HG03103 (cell line): ENCODE measurements around the gene PRR7.

ENCODE experiments used
- ATAC-seq: cut with Tn5 transposase; IDR thresholded peaks from one replicate; pipeline ENCODE4 v1.9.1; 2021; ENCODE audit warnings: low read depth; ENCODE audit not compliant: unreplicated experiment

Gene PRR7

GRCh38 chr5:177421062-177421798 is 25.4 kb upstream of the PRR7 start:
- no peak for ATAC-seq

GRCh38 chr5:177423671-177424070 is 22.9 kb upstream of the PRR7 start:
- no peak for ATAC-seq

GRCh38 chr5:177425196-177425800 is 21.3 kb upstream of the PRR7 start:
- no peak for ATAC-seq

- ATAC-seq: peak; percentile 68
Measured at GRCh38 chr5:177425801-177426565, 20.6 kb upstream of the PRR7 start.

- peak; percentile 4 for ATAC-seq
Measured at GRCh38 chr5:177426566-177427210, 19.9 kb upstream of the PRR7 start, which contains the start of gene GRK6. Gene GRK6 (plus strand): TSS chr5:177426676. CDS start chr5:177426846, 170 bp downstream.

GRCh38 chr5:177427211-177427822 is 19.3 kb upstream of the PRR7 start:
- ATAC-seq: no peak

- ATAC-seq: no peak
Measured at GRCh38 chr5:177427919-177428573, 18.6 kb upstream of the PRR7 start.

- no peak for ATAC-seq
Measured at GRCh38 chr5:177428574-177429217, 17.9 kb upstream of the PRR7 start.

- no peak for ATAC-seq
Measured at GRCh38 chr5:177429248-177430040, 17.2 kb upstream of the PRR7 start.

- no peak for ATAC-seq
Measured at GRCh38 chr5:177430140-177430951, 16.3 kb upstream of the PRR7 start.

GRCh38 chr5:177430972-177431316 is 15.7 kb upstream of the PRR7 start:
- ATAC-seq: peak; percentile 0

GRCh38 chr5:177431317-177432142 is 15.1 kb upstream of the PRR7 start:
- peak; percentile 41 for ATAC-seq

- no peak for ATAC-seq
Measured at GRCh38 chr5:177432143-177432838, 14.3 kb upstream of the PRR7 start.

- ATAC-seq: no peak
Measured at GRCh38 chr5:177432839-177433657, 13.6 kb upstream of the PRR7 start.

GRCh38 chr5:177433658-177434217 is 12.9 kb upstream of the PRR7 start:
- ATAC-seq: no peak
